ENCODE data around the gene CCDC120.

DNA sequence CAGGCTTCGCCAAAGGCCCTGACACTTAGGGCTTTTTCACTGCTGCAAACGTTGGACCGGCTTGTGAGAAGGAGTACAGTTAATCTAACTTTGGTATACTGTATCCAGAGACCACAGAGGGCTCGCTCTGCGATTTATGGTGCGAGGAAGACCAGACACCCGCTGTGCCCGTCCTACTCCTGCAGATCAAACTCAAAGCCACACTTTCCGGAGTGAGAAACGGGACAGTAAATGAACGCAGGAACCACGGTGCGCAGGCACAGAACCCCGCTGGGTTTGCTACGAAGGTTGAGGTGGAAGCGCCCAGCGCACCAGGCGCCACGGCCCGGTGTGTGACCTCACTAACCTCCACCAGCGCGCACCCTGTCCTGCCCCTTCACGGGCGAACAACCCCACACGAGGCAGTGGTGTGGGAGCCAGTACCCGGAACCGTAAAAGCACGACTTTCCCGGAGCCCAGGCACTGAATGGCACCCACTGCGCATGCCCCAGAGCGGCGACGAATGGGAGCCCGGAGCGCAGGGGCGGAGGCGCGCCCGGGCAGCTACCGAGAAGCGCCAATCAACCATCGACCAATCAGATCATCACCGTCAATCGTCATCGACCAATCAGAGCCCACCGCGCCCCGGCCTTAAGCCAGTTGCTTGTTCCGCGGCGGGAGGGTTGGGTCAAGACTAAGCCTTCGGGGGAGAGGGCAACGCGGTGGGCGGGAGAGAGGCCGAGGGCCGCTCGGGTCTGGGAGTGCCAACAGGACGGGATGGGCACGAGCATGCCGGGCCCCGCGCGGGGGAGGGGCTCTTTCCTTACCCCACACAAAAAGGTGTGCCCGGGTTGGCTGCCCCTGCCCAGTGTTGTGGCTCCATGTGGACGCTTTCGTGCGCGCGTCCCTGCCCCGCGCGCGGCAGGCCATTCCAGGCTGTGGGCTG lies 42.2 kb downstream of the CCDC120 start:
- TF ChIP-seq EZH2 (IDR thresholded peaks at IDR 0.05; ENCODE audit: insufficient read depth, poor library complexity, severe bottlenecking) (no peak), EZH2phosphoT487 (IDR thresholded peaks at IDR 0.05; ENCODE audit: insufficient read depth, low read depth) (no peak)

All from GM23248 (cell line).